Spleen (tissue), 7 donors: ENCODE data around the gene SMAD6.

Experiments used
- POLR2AphosphoS5 ChIP-seq, 3 donors: sonication (generic); formaldehyde crosslinking; IDR thresholded peaks; one replicate each; pipeline ENCODE4 v1.5.1; 2017; ENCODE audit warnings: antibody characterized with exemption in 3 of 3
- TF ChIP-seq, protein P1 (sequence below), 11 experiments: fragments of 200-600 bp in 7 of 11; fragments of 450-650 bp in 4 of 11; sonication (generic) in 4 of 11; IDR thresholded peaks in 8 of 11; conservative IDR thresholded peaks in 3 of 11; 1 replicate in 7 of 11; 2 replicates in 4 of 11; pipeline versions ENCODE4 v1.4.0 to v1.8.0; 2016 to 2021; ENCODE audit warnings: antibody characterized with exemption in 11 of 11, inconsistent platforms in 4 of 11, mild to moderate bottlenecking in 1 of 11
- donor health status: DM: no; HTN: no; CAD: no; lungs with moderate emphysema.
- donor health status: DM: no; HTN: no; CAD: no.
- donor health status: DM: no; HTN: no; CAD: no.

DNA sequence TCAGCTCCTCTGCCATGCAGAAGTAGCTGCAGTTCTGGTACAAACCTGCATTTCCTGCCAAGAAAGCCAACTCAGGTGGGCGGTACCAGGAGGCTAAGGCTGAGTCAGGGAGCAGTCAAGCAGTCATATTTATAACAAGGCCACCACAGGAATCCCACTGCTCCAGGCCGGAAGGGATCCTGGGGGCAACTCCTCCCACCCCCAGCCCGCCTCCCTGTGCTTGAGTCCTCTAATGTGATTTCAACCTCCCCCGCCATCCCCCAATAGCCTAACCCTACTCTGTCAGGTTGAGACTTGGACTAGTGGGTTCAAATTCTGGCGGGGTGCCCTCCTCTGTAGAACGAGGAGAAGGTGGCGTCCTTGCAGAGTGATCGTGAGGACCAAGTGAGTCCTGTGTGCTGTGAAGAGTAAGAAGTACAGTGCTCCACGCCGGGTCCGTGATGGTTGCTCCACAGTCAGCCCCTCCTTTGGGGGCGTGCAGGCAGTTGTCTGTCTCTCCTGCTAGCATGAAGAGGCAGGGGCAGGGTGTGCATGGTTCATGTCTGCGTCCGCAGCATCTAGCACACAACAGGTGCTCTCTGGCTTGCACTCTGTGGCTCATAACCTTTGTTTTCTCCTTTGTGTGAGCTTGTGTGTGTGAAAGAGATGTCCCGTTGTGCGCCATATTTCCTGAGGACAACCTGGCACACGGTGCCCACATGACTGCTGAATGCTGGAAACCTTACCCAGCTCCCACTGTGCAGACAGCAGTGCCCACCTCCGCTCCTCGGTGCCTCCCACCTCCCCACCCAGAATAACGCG, 78.3 kb downstream of the SMAD6 start:
- no peak for TF ChIP-seq POLR2AphosphoS5 (IDR thresholded peaks at IDR 0.05)
- TF ChIP-seq, protein P1, sequence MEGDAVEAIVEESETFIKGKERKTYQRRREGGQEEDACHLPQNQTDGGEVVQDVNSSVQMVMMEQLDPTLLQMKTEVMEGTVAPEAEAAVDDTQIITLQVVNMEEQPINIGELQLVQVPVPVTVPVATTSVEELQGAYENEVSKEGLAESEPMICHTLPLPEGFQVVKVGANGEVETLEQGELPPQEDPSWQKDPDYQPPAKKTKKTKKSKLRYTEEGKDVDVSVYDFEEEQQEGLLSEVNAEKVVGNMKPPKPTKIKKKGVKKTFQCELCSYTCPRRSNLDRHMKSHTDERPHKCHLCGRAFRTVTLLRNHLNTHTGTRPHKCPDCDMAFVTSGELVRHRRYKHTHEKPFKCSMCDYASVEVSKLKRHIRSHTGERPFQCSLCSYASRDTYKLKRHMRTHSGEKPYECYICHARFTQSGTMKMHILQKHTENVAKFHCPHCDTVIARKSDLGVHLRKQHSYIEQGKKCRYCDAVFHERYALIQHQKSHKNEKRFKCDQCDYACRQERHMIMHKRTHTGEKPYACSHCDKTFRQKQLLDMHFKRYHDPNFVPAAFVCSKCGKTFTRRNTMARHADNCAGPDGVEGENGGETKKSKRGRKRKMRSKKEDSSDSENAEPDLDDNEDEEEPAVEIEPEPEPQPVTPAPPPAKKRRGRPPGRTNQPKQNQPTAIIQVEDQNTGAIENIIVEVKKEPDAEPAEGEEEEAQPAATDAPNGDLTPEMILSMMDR (IDR thresholded peaks at IDR 0.05 in 8 of 11, conservative IDR thresholded peaks at IDR 0.05 in 3 of 11) = no peak
